ENCODE data around the gene GDI1. TPM values are rescaled to one million over a fixed set of nuclear protein-coding genes. Genes with fewer than 3 reads are reported as not detected.

Gene GDI1
- total and polyA plus RNA-seq, 2 experiments from 2014 or later, result 131 to 190 TPM

- Histone ChIP-seq H3K9me3 (ENCODE audit: low read depth) (no peaks in the 10 kb centered on the region), H3K27ac (no peak overlapping the region), H3K36me3 (no peaks in the 10 kb centered on the region), H3K27me3 (no peaks in the 10 kb centered on the region), H3K4me1 (ENCODE audit: low read depth) (no peaks in the 10 kb centered on the region), H3K4me3 (no peak overlapping the region)
- no peak for TF ChIP-seq CTCF (IDR thresholded peaks at IDR 0.05; ENCODE audit: low read depth, low read length)
- DNase-seq (ENCODE audit: low read depth in 1 of 2, low spot score in 1 of 2), result no peak
These were observed 30.0 kb downstream of the GDI1 start for GRCh38 chrX:154466907-154467306.

- Histone ChIP-seq H3K4me3 (no peak overlapping the region), H3K4me1 (ENCODE audit: low read depth) (no peaks in the 10 kb centered on the region), H3K9me3 (ENCODE audit: low read depth) (no peaks in the 10 kb centered on the region), H3K27me3 (no peaks in the 10 kb centered on the region), H3K27ac (no peak overlapping the region), H3K36me3 (no peaks in the 10 kb centered on the region)
- no peak for DNase-seq (ENCODE audit: low read depth in 1 of 2, low spot score in 1 of 2)
- TF ChIP-seq CTCF (IDR thresholded peaks at IDR 0.05; ENCODE audit: low read depth, low read length), result no peak
These were observed 30.6 kb downstream of the GDI1 start for GRCh38 chrX:154467556-154467955.

- Histone ChIP-seq H3K4me3 (no peak overlapping the region), H3K4me1 (ENCODE audit: low read depth) (no peaks in the 10 kb centered on the region), H3K27ac (no peak overlapping the region), H3K36me3 (no peaks in the 10 kb centered on the region), H3K27me3 (no peaks in the 10 kb centered on the region), H3K9me3 (ENCODE audit: low read depth) (no peaks in the 10 kb centered on the region)
- no peak for TF ChIP-seq CTCF (IDR thresholded peaks at IDR 0.05; ENCODE audit: low read depth, low read length)
- DNase-seq (ENCODE audit: low read depth in 1 of 2, low spot score in 1 of 2), result no peak
These were observed 31.3 kb downstream of the GDI1 start for GRCh38 chrX:154468217-154468616.

GRCh38 chrX:154469114-154469513 lies 32.2 kb downstream of the GDI1 start:
- no peak for DNase-seq (ENCODE audit: low read depth in 1 of 2, low spot score in 1 of 2)
- H3K36me3 ChIP-seq, result no peaks in the 10 kb centered on the region
- no peak overlapping the region for H3K27ac ChIP-seq
- TF ChIP-seq CTCF (IDR thresholded peaks at IDR 0.05; ENCODE audit: low read depth, low read length), result no peak
- no peaks in the 10 kb centered on the region for H3K27me3 ChIP-seq
- no peaks in the 10 kb centered on the region for H3K4me1 ChIP-seq (ENCODE audit: low read depth)
- no peak overlapping the region for H3K4me3 ChIP-seq
- H3K9me3 ChIP-seq (ENCODE audit: low read depth), result no peaks in the 10 kb centered on the region

- H3K4me1 ChIP-seq (ENCODE audit: low read depth), result no peaks in the 10 kb centered on the region
- no peak overlapping the region for H3K4me3 ChIP-seq
- no peaks in the 10 kb centered on the region for H3K36me3 ChIP-seq
- H3K27me3 ChIP-seq, result no peaks in the 10 kb centered on the region
- DNase-seq (ENCODE audit: low read depth in 1 of 2, low spot score in 1 of 2), result no peak
- no peak overlapping the region for H3K27ac ChIP-seq
- no peaks in the 10 kb centered on the region for H3K9me3 ChIP-seq (ENCODE audit: low read depth)
- no peak for TF ChIP-seq CTCF (IDR thresholded peaks at IDR 0.05; ENCODE audit: low read depth, low read length)
These were observed 32.9 kb downstream of the GDI1 start for GRCh38 chrX:154469880-154470279.

- Histone ChIP-seq H3K36me3 (no peaks in the 10 kb centered on the region), H3K27me3 (no peaks in the 10 kb centered on the region), H3K9me3 (ENCODE audit: low read depth) (no peaks in the 10 kb centered on the region), H3K4me3 (no peak overlapping the region), H3K4me1 (ENCODE audit: low read depth) (no peaks in the 10 kb centered on the region), H3K27ac (no peak overlapping the region)
- no peak for DNase-seq (ENCODE audit: low read depth in 1 of 2, low spot score in 1 of 2)
- no peak for TF ChIP-seq CTCF (IDR thresholded peaks at IDR 0.05; ENCODE audit: low read depth, low read length)
These were observed 33.5 kb downstream of the GDI1 start for GRCh38 chrX:154470434-154470833.
